ENCODE results near the gene RIOK3. TPM values are rescaled to one million over a fixed set of nuclear protein-coding genes. Genes with fewer than 3 reads are reported as not detected.
"Not testable (repeated sequence)": the region's sequence is repeated elsewhere in the genome, so short reads cannot be mapped to it uniquely, and the experiment has no call there.

RIOK3 gene
- total RNA-seq, 1 experiment from 2014 or later: 35.8 TPM

- Histone ChIP-seq H3K4me3 (ENCODE audit: low read depth, low read length, poor library complexity, severe bottlenecking) (no peak overlapping the region), H3K27ac (ENCODE audit: low read depth, low read length, poor library complexity, severe bottlenecking) (no peak overlapping the region), H3K4me1 (ENCODE audit: insufficient read depth, low read length, poor library complexity, severe bottlenecking) (no peaks in the 10 kb centered on the region), H3K9me3 (ENCODE audit: low read depth, low read length, poor library complexity, severe bottlenecking) (peaks cover 5% of the 10 kb centered on the region), H3K27me3 (replicated peaks; ENCODE audit: insufficient read depth, low read depth, low read length, poor library complexity) (no peaks in the 10 kb centered on the region), H3K36me3 (ENCODE audit: insufficient read depth, low read length, poor library complexity, severe bottlenecking) (no peaks in the 10 kb centered on the region)
- no TSS peak for BruUV-seq (replicated peaks)
- no peak for TF ChIP-seq EZH2 (IDR thresholded peaks at IDR 0.05; ENCODE audit: borderline replicate concordance, low read depth, low read length, poor library complexity, severe bottlenecking)
- TF ChIP-seq, protein P1, sequence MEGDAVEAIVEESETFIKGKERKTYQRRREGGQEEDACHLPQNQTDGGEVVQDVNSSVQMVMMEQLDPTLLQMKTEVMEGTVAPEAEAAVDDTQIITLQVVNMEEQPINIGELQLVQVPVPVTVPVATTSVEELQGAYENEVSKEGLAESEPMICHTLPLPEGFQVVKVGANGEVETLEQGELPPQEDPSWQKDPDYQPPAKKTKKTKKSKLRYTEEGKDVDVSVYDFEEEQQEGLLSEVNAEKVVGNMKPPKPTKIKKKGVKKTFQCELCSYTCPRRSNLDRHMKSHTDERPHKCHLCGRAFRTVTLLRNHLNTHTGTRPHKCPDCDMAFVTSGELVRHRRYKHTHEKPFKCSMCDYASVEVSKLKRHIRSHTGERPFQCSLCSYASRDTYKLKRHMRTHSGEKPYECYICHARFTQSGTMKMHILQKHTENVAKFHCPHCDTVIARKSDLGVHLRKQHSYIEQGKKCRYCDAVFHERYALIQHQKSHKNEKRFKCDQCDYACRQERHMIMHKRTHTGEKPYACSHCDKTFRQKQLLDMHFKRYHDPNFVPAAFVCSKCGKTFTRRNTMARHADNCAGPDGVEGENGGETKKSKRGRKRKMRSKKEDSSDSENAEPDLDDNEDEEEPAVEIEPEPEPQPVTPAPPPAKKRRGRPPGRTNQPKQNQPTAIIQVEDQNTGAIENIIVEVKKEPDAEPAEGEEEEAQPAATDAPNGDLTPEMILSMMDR (conservative IDR thresholded peaks at IDR 0.05; ENCODE audit: low read depth, low read length): no peak
- no peak for DNase-seq (ENCODE audit: low spot score)
- ChIA-PET CTCF (interaction anchor here (0.7 kb wide), 1 partner anchor 11 kb away, joined by 3 read pairs; no protein-coding TSS in a partner anchor), POLR2A (ENCODE audit: low non-redundant PET) (no interaction called here)
- intact Hi-C loops (cut with micrococcal nuclease; ENCODE audit: unreplicated experiment): no loop called here
Observed at GRCh38 chr18:23487738-23488570, 34.9 kb downstream of the RIOK3 start.

DNA sequence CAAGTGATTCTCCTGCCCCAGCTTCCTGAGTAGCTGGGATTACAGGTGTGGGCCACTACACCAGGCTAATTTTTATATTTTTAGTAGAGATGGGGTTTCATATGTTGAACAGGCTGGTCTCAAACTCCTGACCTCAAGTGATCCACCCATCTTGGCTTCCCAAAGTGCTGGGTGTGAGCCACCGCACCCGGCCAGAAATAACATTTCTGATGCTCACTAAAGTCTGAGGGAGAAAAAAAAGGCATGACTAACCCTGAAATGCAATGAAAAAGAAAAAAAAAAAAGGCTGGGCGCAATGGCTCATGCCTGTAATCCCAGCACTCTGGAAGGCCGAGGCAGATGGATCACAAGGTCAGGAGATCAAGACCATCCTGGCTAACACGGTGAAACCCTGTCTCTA is 36.5 kb downstream of the RIOK3 start:
- BruUV-seq (replicated peaks); H3K9me3 ChIP-seq (ENCODE audit: low read depth, low read length, poor library complexity, severe bottlenecking); H3K36me3 ChIP-seq (ENCODE audit: insufficient read depth, low read length, poor library complexity, severe bottlenecking); H3K27me3 ChIP-seq (replicated peaks; ENCODE audit: insufficient read depth, low read depth, low read length, poor library complexity); DNase-seq (ENCODE audit: low spot score); POLR2A ChIA-PET (ENCODE audit: low non-redundant PET); H3K4me3 ChIP-seq (ENCODE audit: low read depth, low read length, poor library complexity, severe bottlenecking); H3K27ac ChIP-seq (ENCODE audit: low read depth, low read length, poor library complexity, severe bottlenecking); intact Hi-C loops (cut with micrococcal nuclease; ENCODE audit: unreplicated experiment); H3K4me1 ChIP-seq (ENCODE audit: insufficient read depth, low read length, poor library complexity, severe bottlenecking): not testable (repeated sequence)
- CTCF ChIA-PET: interaction anchor here (1.4 kb wide), 1 partner anchor 9 kb away, joined by 3 read pairs; no protein-coding TSS in a partner anchor

- intact Hi-C loops (cut with micrococcal nuclease; ENCODE audit: unreplicated experiment): no loop called here
- DNase-seq (ENCODE audit: low spot score): no peak
- no peak for TF ChIP-seq EZH2 (IDR thresholded peaks at IDR 0.05; ENCODE audit: borderline replicate concordance, low read depth, low read length, poor library complexity, severe bottlenecking)
- TF ChIP-seq, protein P1 (conservative IDR thresholded peaks at IDR 0.05; ENCODE audit: low read depth, low read length): no peak
- peaks cover 5% of the 10 kb centered on the region for H3K9me3 ChIP-seq (ENCODE audit: low read depth, low read length, poor library complexity, severe bottlenecking)
- H3K27ac ChIP-seq (ENCODE audit: low read depth, low read length, poor library complexity, severe bottlenecking): no peak overlapping the region
- H3K4me1 ChIP-seq (ENCODE audit: insufficient read depth, low read length, poor library complexity, severe bottlenecking): no peaks in the 10 kb centered on the region
- no peak overlapping the region for H3K4me3 ChIP-seq (ENCODE audit: low read depth, low read length, poor library complexity, severe bottlenecking)
- H3K36me3 ChIP-seq (ENCODE audit: insufficient read depth, low read length, poor library complexity, severe bottlenecking): no peaks in the 10 kb centered on the region
- H3K27me3 ChIP-seq (replicated peaks; ENCODE audit: insufficient read depth, low read depth, low read length, poor library complexity): no peaks in the 10 kb centered on the region
- ChIA-PET CTCF (no interaction called here), POLR2A (ENCODE audit: low non-redundant PET) (no interaction called here)
- no TSS peak for BruUV-seq (replicated peaks)
Observed at GRCh38 chr18:23493654-23494053, 40.6 kb downstream of the RIOK3 start.

Data from A673 (cell line).